Naive B cell (primary cell): ENCODE measurements around the gene PSTPIP2. TPM values are rescaled to one million over a fixed set of nuclear protein-coding genes. Genes with fewer than 3 reads are reported as not detected.

Experiments used
- ATAC-seq, 2 donors: fragments of 150-1000 bp; cut with Tn5 transposase; 2 replicates each; pipeline ENCODE4 v1.10.0; 2021; ENCODE audit warnings: low read depth in 2 of 2, mild to moderate bottlenecking in 2 of 2, moderate library complexity in 2 of 2
- DNase-seq: peaks from one replicate; pipeline ENCODE4 v3.0.0; 2022
- H3K27ac Mint-ChIP-seq, 6 donors: one replicate each; pipeline ENCODE4 v1.8.0; 2020 to 2022; ENCODE audit warnings: mild to moderate bottlenecking in 6 of 6, mixed read lengths in 6 of 6, moderate library complexity in 5 of 6, inconsistent platforms in 2 of 6
- H3K27me3 Mint-ChIP-seq, 3 donors: one replicate each; pipeline ENCODE4 v1.8.0; 2021 to 2022; ENCODE audit warnings: mixed read lengths in 3 of 3, mild to moderate bottlenecking in 1 of 3
- H3K36me3 Mint-ChIP-seq, 2 donors: one replicate each; pipeline ENCODE4 v1.8.0; 2020 to 2022; ENCODE audit warnings: mixed read lengths in 2 of 2, inconsistent platforms in 1 of 2, mild to moderate bottlenecking in 1 of 2
- H3K4me1 Mint-ChIP-seq, 3 donors: one replicate each; pipeline ENCODE4 v1.8.0; 2020 to 2022; ENCODE audit warnings: mixed read lengths in 3 of 3, inconsistent platforms in 1 of 3, mild to moderate bottlenecking in 1 of 3, moderate library complexity in 1 of 3
- H3K4me3 Mint-ChIP-seq, 8 donors: one replicate each; pipeline ENCODE4 v1.8.0; 2020 to 2022; ENCODE audit warnings: mild to moderate bottlenecking in 8 of 8, mixed read lengths in 8 of 8, moderate library complexity in 8 of 8, inconsistent platforms in 2 of 8
- H3K9me3 Mint-ChIP-seq, 7 donors: one replicate each; pipeline ENCODE4 v1.8.0; 2020 to 2022; ENCODE audit warnings: mixed read lengths in 7 of 7, mild to moderate bottlenecking in 5 of 7, inconsistent platforms in 2 of 7, moderate library complexity in 1 of 7
- polyA plus RNA-seq, 6 donors: library from polyadenylated mRNA; unstranded; fragments of 300-500 nt; fragmentation: Illumina TruSeq; gene quantifications; one replicate each; pipeline ENCODE4 v1.2.3, GENCODE V29; 2021; ENCODE audit warnings: low read depth in 6 of 6

PSTPIP2 gene
- polyA plus RNA-seq, 6 donors from 2014 or later, result 0.29 to 1.8 (median 0.90) TPM

- peaks cover 0 to 7% (median 4%) of the 10 kb centered on the region in 3 donors for H3K27me3 Mint-ChIP-seq
- H3K36me3 Mint-ChIP-seq, result no peaks in the 10 kb centered on the region
- ATAC-seq, result no peak
- no peaks in the 10 kb centered on the region for H3K4me1 Mint-ChIP-seq
- no peak for DNase-seq
- H3K4me3 Mint-ChIP-seq, result no peak overlapping the region
- peak overlapping the region in 1 of 6 donors; percentile 57 for H3K27ac Mint-ChIP-seq
- H3K9me3 Mint-ChIP-seq, result peaks cover 0 to 7% (median 0%) of the 10 kb centered on the region in 7 donors
Observed at GRCh38 chr18:46040747-46041104, 31.3 kb downstream of the PSTPIP2 start.

- no peaks in the 10 kb centered on the region for H3K4me1 Mint-ChIP-seq
- peaks cover 0 to 7% (median 4%) of the 10 kb centered on the region in 3 donors for H3K27me3 Mint-ChIP-seq
- H3K9me3 Mint-ChIP-seq, result peaks cover 0 to 7% (median 0%) of the 10 kb centered on the region in 7 donors
- DNase-seq (no peak), ATAC-seq (no peak)
- no peaks in the 10 kb centered on the region for H3K36me3 Mint-ChIP-seq
- no peak overlapping the region for H3K4me3 Mint-ChIP-seq
- H3K27ac Mint-ChIP-seq, result no peak overlapping the region
Observed at GRCh38 chr18:46040033-46040746, 31.9 kb downstream of the PSTPIP2 start.

GRCh38 chr18:46037512-46038305, 34.4 kb downstream of the PSTPIP2 start:
- Mint-ChIP-seq H3K27ac (no peak overlapping the region), H3K9me3 (no peaks in the 10 kb centered on the region), H3K4me1 (no peaks in the 10 kb centered on the region), H3K36me3 (no peaks in the 10 kb centered on the region), H3K4me3 (no peak overlapping the region), H3K27me3 (peaks cover 0 to 7% (median 4%) of the 10 kb centered on the region in 3 donors)
- ATAC-seq (no peak), DNase-seq (no peak)

- H3K27me3 Mint-ChIP-seq, result no peaks in the 10 kb centered on the region
- H3K4me3 Mint-ChIP-seq, result no peak overlapping the region
- H3K4me1 Mint-ChIP-seq, result no peaks in the 10 kb centered on the region
- no peaks in the 10 kb centered on the region for H3K9me3 Mint-ChIP-seq
- DNase-seq (no peak), ATAC-seq (no peak)
- peak overlapping the region in 1 of 6 donors; percentile 78 for H3K27ac Mint-ChIP-seq
- no peaks in the 10 kb centered on the region for H3K36me3 Mint-ChIP-seq
Observed at GRCh38 chr18:46035696-46036680, 36.1 kb downstream of the PSTPIP2 start.

GRCh38 chr18:46034230-46034629, 37.8 kb downstream of the PSTPIP2 start:
- H3K9me3 Mint-ChIP-seq, result no peaks in the 10 kb centered on the region

GRCh38 chr18:46031741-46032140, 40.3 kb downstream of the PSTPIP2 start:
- DNase-seq, result no peak
- no peak overlapping the region for H3K4me3 Mint-ChIP-seq
- peaks cover 8 to 10% (median 10%) of the 10 kb centered on the region in 3 donors for H3K4me1 Mint-ChIP-seq
- H3K9me3 Mint-ChIP-seq, result no peaks in the 10 kb centered on the region
- no peaks in the 10 kb centered on the region for H3K36me3 Mint-ChIP-seq
- peaks cover 7 to 12% (median 12%) of the 10 kb centered on the region in 3 donors for H3K27me3 Mint-ChIP-seq
- ATAC-seq, result no peak
- H3K27ac Mint-ChIP-seq, result no peak overlapping the region

More at GRCh38 chr18:46034230-46034629, 37.8 kb downstream of the PSTPIP2 start:
- H3K27ac Mint-ChIP-seq, result no peak overlapping the region
- ATAC-seq (no peak), DNase-seq (no peak)
- H3K4me3 Mint-ChIP-seq, result no peak overlapping the region
- no peaks in the 10 kb centered on the region for H3K4me1 Mint-ChIP-seq
- H3K36me3 Mint-ChIP-seq, result no peaks in the 10 kb centered on the region
- no peaks in the 10 kb centered on the region for H3K27me3 Mint-ChIP-seq

GRCh38 chr18:46028536-46028891, 43.5 kb downstream of the PSTPIP2 start:
- peak overlapping the region; percentile 91 to 94 (median 93) for H3K4me3 Mint-ChIP-seq
- no peaks in the 10 kb centered on the region for H3K9me3 Mint-ChIP-seq
- ATAC-seq (no peak), DNase-seq (no peak)
- H3K27me3 Mint-ChIP-seq, result peaks cover 11 to 24% (median 18%) of the 10 kb centered on the region in 3 donors
- H3K27ac Mint-ChIP-seq, result peak overlapping the region in 2 of 6 donors; percentile 17 to 76
- no peaks in the 10 kb centered on the region for H3K36me3 Mint-ChIP-seq
- H3K4me1 Mint-ChIP-seq, result peaks cover 8 to 10% (median 10%) of the 10 kb centered on the region in 3 donors

- no peak for DNase-seq
- Mint-ChIP-seq H3K27ac (peak overlapping the region in 1 of 6 donors; percentile 53), H3K27me3 (peaks cover 5 to 21% (median 5%) of the 10 kb centered on the region in 3 donors), H3K36me3 (no peaks in the 10 kb centered on the region), H3K4me3 (no peak overlapping the region), H3K4me1 (no peaks in the 10 kb centered on the region), H3K9me3 (no peaks in the 10 kb centered on the region)
- no peak for ATAC-seq
Observed at GRCh38 chr18:46019936-46020335, 52.1 kb downstream of the PSTPIP2 start.

- Mint-ChIP-seq H3K9me3 (no peaks in the 10 kb centered on the region), H3K4me3 (no peak overlapping the region), H3K4me1 (peaks cover 0 to 10% (median 10%) of the 10 kb centered on the region in 3 donors), H3K36me3 (no peaks in the 10 kb centered on the region), H3K27me3 (peaks cover 0 to under 1% (median 0%) of the 10 kb centered on the region in 3 donors), H3K27ac (peak overlapping the region in 1 of 6 donors; percentile 46)
- no peak for DNase-seq
- ATAC-seq, result peak in 1 of 2 donors; percentile 35
Observed at GRCh38 chr18:46013484-46014189, 58.4 kb downstream of the PSTPIP2 start.

GRCh38 chr18:46010676-46011075, 61.4 kb downstream of the PSTPIP2 start:
- Mint-ChIP-seq H3K4me1 (peaks cover 0 to 10% (median 10%) of the 10 kb centered on the region in 3 donors), H3K36me3 (no peaks in the 10 kb centered on the region), H3K27ac (no peak overlapping the region), H3K4me3 (no peak overlapping the region), H3K9me3 (no peaks in the 10 kb centered on the region), H3K27me3 (no peaks in the 10 kb centered on the region)
- no peak for DNase-seq
- ATAC-seq, result no peak

GRCh38 chr18:46010050-46010449, 62.0 kb downstream of the PSTPIP2 start:
- H3K9me3 Mint-ChIP-seq, result no peaks in the 10 kb centered on the region
- no peaks in the 10 kb centered on the region for H3K27me3 Mint-ChIP-seq
- no peak overlapping the region for H3K27ac Mint-ChIP-seq
- ATAC-seq (no peak), DNase-seq (no peak)
- H3K36me3 Mint-ChIP-seq, result no peaks in the 10 kb centered on the region
- peaks cover 0 to 10% (median 10%) of the 10 kb centered on the region in 3 donors for H3K4me1 Mint-ChIP-seq
- no peak overlapping the region for H3K4me3 Mint-ChIP-seq

GRCh38 chr18:46009125-46009840, 62.8 kb downstream of the PSTPIP2 start:
- no peak overlapping the region for H3K4me3 Mint-ChIP-seq
- H3K36me3 Mint-ChIP-seq, result no peaks in the 10 kb centered on the region
- H3K27ac Mint-ChIP-seq, result no peak overlapping the region
- peak in 1 of 2 donors; percentile 36 for ATAC-seq
- H3K4me1 Mint-ChIP-seq, result peaks cover 0 to 10% (median 10%) of the 10 kb centered on the region in 3 donors
- no peaks in the 10 kb centered on the region for H3K27me3 Mint-ChIP-seq
- no peaks in the 10 kb centered on the region for H3K9me3 Mint-ChIP-seq
- no peak for DNase-seq
